ENCODE results near the gene SH3GLB1.

DNA sequence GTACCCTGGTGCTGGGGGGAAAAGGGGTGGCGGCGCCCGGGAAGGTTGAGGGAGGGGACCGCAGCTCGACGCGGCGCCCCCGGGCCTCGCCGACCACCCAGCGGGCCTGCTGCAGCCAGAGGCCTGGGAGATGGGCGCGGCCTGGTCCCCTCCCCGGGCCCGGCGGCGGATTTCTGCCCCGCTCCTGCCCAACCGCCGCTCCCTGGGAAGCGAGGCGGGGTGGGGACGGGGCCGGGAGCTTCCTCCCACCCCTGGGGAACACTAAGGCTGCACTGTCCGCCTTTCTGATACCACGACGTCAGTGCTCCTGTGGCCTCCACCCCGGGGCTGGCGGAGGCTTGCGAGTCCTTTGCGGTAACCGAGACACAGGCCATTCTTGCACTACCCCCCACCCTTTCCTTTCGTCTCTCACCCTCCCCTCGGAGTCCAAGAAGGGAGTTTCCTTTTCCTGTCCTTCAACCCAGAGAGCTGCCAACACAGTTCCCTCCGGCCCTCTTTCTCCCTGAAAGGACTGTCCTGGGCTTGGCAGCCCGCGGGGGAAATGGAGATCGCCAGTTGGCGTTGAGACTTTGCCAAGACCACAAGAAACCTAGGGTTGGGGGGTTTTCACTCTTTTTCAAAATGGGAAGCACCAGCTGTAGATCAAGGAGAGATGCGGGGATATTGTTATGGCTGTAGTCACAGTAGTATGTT lies 742 bp downstream of the SH3GLB1 start:
- no peak for TF ChIP-seq POLR2A (IDR thresholded peaks at IDR 0.05)
- TF ChIP-seq, protein P1, sequence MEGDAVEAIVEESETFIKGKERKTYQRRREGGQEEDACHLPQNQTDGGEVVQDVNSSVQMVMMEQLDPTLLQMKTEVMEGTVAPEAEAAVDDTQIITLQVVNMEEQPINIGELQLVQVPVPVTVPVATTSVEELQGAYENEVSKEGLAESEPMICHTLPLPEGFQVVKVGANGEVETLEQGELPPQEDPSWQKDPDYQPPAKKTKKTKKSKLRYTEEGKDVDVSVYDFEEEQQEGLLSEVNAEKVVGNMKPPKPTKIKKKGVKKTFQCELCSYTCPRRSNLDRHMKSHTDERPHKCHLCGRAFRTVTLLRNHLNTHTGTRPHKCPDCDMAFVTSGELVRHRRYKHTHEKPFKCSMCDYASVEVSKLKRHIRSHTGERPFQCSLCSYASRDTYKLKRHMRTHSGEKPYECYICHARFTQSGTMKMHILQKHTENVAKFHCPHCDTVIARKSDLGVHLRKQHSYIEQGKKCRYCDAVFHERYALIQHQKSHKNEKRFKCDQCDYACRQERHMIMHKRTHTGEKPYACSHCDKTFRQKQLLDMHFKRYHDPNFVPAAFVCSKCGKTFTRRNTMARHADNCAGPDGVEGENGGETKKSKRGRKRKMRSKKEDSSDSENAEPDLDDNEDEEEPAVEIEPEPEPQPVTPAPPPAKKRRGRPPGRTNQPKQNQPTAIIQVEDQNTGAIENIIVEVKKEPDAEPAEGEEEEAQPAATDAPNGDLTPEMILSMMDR (IDR thresholded peaks at IDR 0.05), result no peak
